Testis (tissue), 2 donors: ENCODE results near the gene ETV5.

Experiments used
- POLR2A ChIP-seq: fragments of 450-650 bp; IDR thresholded peaks from one replicate; pipeline ENCODE4 v1.6.1; 2017; ENCODE audit warnings: antibody characterized with exemption, mild to moderate bottlenecking, moderate library complexity
- TF ChIP-seq, protein P1 (sequence below), 3 experiments: fragments of 450-650 bp in 2 of 3; fragments of 200-600 bp in 1 of 3; sonication (generic) in 1 of 3; IDR thresholded peaks; one replicate each; pipeline ENCODE4 v1.5.1; 2016 to 2019; ENCODE audit warnings: antibody characterized with exemption in 3 of 3, mild to moderate bottlenecking in 2 of 3, moderate library complexity in 1 of 3

GRCh38 chr3:186115239-186115996 is 6.5 kb upstream of the ETV5 start:
- TF ChIP-seq, protein P1, sequence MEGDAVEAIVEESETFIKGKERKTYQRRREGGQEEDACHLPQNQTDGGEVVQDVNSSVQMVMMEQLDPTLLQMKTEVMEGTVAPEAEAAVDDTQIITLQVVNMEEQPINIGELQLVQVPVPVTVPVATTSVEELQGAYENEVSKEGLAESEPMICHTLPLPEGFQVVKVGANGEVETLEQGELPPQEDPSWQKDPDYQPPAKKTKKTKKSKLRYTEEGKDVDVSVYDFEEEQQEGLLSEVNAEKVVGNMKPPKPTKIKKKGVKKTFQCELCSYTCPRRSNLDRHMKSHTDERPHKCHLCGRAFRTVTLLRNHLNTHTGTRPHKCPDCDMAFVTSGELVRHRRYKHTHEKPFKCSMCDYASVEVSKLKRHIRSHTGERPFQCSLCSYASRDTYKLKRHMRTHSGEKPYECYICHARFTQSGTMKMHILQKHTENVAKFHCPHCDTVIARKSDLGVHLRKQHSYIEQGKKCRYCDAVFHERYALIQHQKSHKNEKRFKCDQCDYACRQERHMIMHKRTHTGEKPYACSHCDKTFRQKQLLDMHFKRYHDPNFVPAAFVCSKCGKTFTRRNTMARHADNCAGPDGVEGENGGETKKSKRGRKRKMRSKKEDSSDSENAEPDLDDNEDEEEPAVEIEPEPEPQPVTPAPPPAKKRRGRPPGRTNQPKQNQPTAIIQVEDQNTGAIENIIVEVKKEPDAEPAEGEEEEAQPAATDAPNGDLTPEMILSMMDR (IDR thresholded peaks at IDR 0.05): no peak
- no peak for TF ChIP-seq POLR2A
